Tongue (tissue), 2 donors: ENCODE data around the gene ZNF414. TPM values are rescaled to one million over a fixed set of nuclear protein-coding genes. Genes with fewer than 3 reads are reported as not detected.

Source experiments
- DNase-seq: peaks from one replicate; pipeline ENCODE4 v3.0.0-alpha.2; 2015
- total RNA-seq: library from RNA; depleted of rRNA; stranded (reverse); fragments of >200 nt; gene quantifications from one replicate; pipeline ENCODE4 v1.2.3, GENCODE V29; 2014

Gene ZNF414
- total RNA-seq, 1 donor from 2014 or later: 13.7 TPM

DNA sequence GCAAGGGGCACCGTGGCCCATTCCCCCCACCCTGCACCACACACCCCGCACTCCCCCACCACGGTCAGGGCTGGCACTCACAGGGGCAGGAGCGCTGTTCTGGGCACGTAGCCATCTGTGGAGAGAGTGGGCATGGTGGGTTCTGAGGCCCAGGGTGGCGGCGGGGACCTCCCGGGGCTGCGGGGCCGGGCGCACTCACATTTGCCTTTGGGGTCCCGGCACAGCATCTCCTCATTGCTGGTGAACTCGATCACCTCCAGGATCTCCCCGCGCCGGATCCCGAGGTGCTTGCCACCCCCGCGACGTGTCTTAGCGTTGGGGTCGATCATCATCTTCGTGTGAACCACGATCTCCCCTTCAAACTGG, 23.6 kb downstream of the ZNF414 start:
- no peak for DNase-seq

DNA sequence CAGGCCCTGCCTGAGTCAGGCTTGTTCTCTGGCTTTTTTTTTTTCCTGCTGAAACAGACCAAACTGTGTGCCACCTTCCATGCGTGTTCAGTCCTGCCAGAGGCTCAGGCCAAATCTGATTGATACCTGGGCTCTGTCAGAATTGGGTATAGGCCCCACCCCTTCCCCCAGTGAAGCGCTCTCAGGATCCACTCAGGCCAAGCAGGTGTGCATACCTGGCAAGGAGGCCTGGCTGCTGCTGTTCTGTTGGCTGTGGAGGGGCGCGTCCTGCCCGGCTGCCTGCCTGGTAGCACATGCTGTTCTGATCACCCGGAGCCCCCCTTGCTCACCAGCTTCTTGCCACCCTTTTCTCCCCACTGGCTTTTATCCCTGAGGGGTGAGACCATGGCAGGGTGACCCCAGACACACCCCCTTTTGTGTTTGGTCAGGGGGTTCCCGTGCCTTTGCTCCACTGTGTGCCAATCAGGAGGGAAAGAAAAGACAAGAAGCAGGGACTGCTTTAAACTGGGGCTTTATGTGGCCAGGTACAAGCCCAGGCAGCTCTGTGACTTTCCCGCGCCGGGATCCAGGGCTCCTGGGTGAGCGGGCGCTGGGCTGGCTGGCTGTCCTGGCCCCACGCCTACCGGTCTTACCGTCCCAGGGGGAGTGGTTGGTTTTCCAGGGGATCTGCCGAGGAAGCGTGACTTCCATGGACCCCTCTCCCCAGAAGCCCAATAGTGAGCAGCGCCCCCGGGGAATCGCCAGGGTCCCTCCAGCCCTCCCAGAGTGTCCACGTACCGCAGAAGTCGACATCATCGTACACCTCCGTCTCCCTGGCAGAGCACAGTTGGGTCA, 24.2 kb downstream of the ZNF414 start:
- DNase-seq: no peak

DNA sequence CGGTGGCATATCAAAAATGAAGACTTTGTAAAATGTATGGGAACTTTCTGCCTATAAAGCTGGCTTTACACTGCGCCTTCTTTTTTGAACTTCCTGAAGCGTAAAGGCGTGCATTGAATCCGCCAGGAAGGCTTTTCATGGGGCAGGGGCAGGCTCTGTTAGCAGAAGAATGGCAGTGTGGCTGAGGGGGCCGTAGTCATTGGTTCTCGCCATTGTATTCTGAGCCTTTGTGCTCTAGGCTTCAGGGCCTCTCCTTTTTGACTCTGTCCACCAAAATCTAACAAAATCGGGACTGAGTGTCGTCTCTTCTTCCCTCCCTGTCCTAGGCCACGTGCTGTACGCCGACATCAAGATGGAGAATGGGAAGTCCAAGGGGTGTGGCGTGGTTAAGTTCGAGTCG, 25.6 kb downstream of the ZNF414 start:
- no peak for DNase-seq

DNA sequence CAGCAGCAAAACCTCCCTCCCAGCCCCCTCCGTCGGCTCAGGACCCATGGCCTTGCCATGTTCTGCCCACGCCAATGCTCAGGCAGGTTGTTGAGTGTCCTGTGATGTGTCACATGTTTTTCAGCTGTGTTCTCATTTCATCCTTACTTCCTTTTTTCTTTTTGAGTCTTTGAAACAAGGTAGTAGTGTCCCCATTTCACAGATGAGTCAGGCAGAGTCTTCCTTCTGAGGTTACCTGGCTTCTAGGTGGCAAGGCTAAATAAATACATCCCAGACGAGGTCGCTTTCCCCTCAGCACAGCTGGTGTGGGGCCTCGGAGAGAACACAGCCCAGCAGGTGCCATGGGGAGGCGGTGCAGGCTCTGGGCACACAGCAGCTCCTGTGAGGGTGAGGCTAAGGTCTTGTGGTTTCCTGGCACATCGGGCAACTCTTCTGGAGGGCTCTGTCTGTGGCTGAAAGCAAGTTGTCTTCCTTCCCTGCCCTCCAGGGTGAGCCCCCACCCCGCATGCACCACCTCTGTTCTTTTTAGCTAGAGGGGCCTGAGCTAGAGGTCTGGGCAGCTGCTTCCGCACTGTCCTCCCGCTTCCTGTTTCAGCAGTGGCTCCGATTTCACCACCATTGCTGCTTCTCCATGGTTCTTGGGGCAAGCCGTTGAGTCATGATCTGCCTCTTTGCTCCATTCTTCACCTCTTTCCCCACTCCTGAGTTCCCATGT, 26.7 kb downstream of the ZNF414 start:
- DNase-seq: no peak

DNA sequence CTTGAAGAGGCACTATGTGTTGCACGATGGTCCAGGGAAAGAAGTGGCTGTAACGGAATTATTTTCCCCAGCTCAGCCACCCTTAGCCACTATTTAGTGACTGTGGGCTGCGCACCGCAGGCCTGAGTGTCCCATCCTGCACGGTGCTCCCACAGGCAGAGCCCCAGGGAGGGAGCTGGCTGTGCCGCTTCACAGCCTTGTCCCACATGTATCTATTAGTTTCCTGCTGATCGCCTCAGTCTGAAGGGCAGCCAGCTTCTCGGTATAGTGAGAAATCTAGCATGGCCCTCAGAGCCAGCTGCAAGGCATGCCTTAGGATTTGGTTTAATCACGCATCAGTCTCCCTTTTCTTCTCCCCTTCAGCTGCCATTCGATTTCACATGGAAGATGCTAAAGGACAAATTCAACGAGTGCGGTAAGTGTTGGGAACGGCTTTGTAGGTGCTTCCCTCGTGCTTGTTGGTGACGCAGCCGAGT, 27.3 kb downstream of the ZNF414 start:
- no peak for DNase-seq

DNA sequence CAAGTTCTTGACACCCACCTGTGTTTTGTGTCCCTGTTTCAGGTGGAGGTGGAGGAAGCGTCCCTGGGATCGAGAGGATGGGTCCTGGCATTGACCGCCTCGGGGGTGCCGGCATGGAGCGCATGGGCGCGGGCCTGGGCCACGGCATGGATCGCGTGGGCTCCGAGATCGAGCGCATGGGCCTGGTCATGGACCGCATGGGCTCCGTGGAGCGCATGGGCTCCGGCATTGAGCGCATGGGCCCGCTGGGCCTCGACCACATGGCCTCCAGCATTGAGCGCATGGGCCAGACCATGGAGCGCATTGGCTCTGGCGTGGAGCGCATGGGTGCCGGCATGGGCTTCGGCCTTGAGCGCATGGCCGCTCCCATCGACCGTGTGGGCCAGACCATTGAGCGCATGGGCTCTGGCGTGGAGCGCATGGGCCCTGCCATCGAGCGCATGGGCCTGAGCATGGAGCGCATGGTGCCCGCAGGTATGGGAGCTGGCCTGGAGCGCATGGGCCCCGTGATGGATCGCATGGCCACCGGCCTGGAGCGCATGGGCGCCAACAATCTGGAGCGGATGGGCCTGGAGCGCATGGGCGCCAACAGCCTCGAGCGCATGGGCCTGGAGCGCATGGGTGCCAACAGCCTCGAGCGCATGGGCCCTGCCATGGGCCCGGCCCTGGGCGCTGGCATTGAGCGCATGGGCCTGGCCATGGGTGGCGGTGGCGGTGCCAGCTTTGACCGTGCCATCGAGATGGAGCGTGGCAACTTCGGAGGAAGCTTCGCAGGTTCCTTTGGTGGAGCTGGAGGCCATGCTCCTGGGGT, 28.2 kb downstream of the ZNF414 start:
- DNase-seq: no peak

DNA sequence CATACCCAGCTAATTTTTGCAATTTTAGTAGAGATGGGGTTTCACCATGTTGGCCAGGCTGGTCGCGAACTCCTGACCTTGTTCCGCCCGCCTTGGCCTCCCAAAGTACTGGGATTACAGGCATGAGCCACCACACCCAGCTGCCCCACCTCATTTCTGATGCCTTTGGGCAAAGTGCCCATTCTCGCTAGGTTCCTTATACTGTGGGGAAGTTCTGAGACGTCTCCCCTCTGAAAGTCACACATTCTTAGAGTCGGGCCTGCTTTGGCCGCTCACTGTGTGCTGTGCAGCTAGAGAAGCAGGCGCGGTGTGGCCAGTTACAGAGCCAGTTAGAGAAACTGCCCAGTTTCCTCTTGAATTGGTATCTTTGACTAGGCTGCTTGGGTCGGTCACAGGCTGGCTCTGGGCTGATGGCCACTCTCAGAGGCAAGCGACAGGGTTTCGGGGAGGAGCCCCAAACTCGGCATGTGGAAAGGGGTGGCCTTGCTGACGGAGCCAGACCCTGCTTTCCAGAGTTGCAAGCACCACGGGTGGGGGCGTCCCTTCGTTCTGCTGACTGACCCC, 29.6 kb downstream of the ZNF414 start:
- DNase-seq: no peak

DNA sequence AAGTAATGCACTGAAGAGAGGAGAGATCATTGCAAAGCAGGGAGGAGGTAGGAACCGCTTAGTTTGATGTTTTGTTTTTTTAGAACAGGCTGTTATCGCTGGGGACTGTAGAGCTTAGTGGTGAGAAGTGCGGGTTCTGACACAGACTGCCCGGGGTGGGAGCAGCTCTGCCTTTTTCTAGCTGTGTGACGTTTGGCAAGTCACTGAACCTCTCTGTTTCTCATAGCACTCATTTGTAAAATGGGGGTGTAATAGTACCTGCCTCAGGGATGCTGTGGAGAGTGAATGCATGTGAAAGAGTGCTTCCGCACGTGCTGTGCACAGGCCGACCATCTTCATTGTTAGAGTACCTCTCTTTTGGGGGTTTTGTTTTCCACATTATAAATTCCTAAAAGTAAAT, 30.8 kb downstream of the ZNF414 start:
- DNase-seq: no peak

DNA sequence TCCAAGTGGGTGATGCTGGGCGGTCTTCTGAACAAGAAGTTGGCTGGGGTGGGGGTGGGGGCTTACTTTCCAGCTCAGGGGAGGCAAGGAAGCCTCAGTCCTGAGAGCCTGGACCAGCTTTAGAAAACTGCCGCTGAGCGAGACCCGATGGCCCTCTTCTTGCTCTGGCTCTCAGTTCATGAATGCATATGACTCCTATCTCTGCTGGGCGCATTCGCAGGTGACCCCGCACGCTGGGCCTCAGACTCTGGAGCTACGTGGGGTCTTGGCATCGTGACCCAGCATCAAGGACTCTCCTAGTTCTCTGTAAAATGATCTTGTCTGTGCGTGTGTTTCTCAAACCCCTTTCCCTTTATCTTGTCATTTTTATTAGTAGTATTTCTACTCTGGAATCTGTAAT, 31.3 kb downstream of the ZNF414 start:
- no peak for DNase-seq

DNA sequence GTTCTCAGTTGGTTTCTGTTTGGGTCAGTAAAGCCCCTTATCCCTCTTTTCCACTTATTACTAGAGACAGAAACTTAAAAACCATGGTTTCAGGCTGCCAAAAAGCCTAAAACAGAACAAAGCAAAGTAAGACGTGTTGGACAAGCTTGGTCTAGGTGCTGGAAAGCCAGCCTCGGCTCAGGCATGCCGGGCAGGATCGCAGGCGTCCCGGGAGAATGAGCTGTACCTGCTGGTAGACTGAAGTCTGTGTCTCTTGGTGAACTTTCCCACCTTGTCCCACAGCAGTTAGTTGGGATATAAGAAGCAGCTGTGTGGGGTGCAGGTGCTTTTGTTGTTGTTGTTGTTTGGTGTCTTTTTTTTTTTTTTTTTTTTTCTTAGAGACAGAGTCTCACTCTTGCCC, 32.4 kb downstream of the ZNF414 start:
- DNase-seq: no peak

DNA sequence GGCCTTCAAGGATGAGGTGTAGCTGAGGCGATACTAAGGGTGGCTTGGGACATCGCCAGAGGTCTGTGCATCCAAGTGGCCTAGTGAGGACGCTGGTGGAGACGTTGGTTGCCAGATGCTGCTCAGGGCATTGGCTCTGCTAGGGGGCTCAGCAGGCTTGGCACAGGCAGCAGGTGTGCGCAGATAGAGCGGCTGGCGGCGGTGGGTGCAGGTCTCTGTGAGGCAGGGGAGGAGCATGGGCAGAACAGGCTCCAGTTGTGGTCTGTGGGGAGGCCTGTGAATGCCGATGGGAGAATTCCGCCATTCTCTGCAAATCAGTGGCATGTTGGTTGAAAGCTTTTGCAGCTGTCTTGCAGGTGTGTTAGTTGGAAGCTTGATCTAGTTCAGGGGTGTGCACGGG, 32.8 kb downstream of the ZNF414 start:
- DNase-seq: no peak

DNA sequence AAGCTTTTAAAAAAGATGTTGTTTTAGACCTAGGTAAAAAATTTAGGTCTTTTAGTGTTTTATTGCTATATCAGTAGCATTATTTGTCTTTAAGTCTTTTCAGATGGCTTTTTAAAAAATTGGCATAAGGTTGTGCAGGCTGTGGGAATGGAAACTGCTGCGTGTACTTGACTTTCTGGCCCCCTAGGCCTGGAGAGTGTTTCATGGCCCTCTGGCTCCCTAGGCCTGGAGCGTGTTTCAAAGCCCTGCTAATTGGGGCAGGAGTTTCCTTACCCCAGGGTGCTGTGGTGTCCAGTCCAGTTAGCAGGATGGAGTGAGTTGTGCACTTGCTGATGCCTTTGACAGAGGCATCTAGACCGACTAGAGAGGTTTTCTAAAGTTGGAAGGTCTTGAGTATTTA, 35.4 kb downstream of the ZNF414 start:
- no peak for DNase-seq

DNA sequence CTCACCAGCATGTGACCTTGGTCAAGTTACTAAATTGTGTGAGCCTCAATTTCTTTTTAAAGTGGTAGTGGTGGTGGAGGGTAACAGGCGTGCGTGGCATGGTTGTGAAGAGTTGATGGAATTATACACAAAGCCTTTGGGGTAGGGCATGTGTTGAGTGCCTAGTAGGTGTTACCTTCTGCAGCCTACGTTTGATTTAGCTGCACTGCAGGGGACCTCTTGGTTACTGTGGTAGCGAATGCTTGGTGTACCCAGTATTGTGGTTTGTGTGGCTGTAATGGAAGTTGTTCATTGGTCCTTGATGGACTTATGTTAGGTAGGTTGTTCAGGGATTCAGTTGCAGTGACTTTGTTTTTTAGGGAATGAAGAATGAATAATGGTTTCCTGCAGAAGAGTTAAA, 36.1 kb downstream of the ZNF414 start:
- DNase-seq: no peak

DNA sequence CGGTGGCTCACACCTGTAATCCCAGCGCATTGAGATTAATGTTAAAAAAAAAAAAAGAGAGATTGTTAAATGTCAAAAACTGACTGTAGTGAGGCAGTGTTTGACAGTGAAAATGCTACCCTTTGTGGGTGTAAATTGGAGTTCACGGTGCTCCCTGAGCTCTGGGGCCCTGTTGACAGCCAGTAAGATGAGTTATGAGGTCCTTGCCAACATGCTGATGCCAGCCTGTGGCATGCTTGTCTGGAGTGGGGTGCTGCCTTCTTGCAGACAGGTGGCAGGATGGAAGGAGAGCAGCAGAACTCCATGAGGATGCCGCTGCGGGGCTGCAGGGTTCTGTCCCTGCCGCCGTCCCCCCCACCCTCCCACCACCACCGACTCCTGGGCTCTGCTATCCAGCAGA, 37.4 kb downstream of the ZNF414 start:
- no peak for DNase-seq

DNA sequence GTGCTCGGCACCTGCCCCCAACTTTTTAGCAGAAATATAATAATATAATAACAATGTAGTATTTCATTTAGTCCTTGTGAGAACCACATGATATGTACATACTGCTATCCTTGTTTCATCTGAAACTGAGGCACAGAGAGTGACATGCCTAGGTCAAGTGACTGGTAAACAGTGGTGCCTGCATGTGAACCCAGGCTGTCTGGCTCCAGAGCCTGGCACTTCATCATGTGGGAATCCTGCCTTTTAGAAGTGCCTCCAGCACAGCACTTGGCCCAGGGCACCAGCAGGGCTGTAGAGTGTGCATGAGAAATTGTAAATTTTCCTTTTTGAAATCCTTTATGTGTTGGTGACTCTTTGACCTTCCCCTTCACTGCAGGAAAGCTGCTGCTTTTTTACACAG, 39.0 kb downstream of the ZNF414 start:
- DNase-seq: no peak

DNA sequence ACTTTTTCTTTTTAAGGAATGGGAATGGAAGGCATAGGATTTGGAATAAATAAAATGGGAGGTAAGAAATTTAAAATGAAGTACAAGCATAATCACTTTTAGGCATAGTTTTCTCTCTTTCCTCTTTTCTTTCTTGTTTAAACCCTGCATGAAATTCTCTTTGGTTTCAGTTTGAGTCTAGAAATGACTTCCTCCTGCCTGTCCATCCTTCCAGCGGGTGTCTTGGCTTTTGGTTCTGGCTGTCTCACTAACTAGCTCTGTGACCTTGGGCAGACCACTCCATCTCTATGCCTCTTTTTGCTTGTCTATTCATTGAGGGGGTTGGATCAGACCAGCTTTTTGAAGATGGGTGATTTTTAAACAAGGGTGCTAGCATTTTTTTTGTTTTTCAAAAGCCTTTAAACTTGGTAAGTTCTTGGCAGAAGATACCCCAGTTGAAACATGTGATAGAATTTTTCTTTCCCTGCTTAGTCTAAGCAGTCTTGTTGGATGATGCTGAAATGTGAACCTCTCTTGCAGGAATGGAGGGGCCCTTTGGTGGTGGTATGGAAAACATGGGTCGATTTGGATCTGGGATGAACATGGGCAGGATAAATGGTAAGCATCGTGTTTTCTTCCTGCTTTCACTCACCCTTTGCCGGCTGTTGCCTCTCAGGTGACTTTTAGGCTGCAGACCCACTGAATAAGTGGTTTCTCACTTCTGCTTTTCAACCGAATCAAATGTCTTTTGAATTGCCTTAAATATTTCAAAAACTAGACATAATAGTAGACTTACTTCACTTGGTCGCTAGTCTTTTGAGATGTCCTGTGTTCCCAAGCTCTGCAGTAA, 40.1 kb downstream of the ZNF414 start:
- no peak for DNase-seq

DNA sequence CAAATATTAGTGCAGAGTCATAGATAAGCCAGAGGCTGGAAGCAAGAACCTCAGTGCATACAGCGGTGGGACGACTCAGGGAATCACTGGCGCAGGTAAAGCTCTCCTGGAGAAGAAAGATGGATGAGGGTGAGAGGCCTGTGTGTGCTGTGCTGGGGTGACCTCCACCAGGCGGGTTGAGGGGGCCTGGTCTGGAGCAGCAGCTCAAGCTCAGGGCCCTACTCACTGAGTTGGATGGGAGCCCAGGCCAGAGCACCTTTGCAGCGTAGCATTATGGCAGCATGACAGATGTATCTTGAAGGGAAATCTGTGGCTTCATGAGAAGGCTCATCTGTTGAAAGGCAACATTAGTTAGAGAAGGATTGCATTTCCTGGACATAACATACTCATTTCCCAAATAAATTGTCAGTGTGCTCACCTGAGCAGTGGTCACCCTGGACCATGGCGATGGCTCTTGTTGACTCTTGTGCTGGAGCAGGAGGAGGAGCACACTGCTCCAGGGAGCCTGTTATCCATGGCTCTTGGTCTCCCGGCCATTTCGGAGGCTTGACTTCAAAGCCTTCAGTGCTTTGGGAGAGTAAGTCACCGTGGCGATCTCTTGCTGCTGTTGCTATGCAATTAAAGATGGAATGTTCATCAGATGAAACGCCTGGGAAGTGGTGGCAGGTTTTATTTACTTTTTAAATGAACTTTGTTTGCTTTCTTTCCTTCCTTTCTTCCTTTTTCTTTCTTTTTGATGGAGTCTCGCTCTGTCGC, 44.2 kb downstream of the ZNF414 start:
- no peak for DNase-seq

DNA sequence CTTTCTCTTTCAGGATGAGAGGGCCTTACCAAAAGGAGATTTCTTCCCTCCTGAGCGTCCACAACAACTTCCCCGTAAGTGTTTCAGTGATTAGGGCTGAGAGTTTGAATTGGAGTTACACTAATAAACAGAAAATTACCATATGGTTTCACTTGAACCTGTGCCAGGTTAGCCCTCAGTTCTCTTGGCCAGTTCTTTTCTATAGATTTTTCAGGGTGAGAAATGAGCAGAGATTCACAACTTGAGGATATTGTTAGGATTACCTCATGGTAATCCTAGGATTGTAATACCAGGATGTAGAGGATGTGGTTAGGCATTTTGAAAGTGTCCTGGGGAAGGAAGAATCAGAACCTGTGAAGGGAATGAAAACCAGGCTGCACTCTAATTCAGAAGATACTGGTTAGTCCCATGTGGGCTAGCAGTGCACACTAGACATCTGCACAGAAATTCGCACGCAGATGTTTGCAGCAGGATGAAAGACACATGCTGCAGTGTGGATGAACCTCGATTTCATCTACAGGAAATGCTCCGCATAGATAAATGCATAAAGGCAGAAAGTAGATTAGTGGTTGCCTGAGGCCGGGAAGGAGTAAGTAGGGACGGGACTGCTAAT, 45.1 kb downstream of the ZNF414 start:
- DNase-seq: no peak

DNA sequence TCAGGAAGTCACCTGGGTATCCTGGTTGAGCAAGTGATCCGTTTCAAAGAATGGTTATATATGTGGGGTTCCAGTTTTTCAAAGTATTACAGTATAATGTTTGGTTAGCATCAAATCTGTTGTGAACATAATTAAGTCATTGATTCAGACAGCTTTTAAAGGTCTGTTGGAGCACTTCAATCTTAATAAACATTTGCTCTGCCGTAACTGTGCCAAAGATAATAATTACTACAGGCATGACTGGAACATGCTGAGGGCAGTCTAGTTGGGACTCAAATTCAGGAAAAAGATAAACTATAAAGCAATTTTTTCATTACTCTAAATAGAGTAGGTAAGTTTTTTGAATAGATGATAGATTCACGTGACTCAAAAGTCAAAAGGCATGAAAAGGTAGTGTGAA, 45.8 kb downstream of the ZNF414 start:
- DNase-seq: no peak

DNA sequence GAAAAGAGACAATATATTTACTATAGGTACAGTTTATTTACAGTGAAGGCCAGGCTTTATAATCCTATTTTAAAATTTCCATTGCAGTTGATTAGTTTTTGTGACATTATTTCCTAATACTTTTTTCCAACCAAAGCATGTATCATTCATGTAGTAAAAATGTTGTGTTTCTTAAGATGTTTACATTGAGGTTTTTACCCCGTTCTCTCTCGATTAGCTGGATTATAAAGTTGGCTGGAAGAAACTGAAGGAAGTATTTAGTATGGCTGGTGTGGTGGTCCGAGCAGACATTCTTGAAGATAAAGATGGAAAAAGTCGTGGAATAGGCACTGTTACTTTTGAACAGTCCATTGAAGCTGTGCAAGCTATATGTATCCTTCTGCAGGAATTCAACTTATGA, 47.9 kb downstream of the ZNF414 start:
- no peak for DNase-seq

DNA sequence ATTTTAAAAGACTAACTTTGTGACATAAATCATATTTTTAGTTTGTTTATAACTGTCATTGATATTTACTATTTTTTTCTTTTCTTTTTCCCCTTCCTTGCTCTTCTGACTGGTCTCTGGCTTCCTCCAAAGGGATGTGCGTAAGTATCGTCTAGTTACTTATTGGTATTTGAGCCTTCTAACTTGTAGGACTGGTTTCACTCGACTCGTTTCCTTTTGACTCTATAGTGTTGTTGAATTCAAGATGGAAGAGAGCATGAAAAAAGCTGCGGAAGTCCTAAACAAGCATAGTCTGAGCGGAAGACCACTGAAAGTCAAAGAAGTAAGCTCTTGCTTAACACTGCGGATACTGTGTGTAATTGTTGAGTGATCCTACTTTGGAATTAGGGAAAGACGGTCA, 50.6 kb downstream of the ZNF414 start:
- DNase-seq: no peak
